ENCODE measurements around the gene PLEKHM3.
"Not testable (repeated sequence)": the region's sequence is repeated elsewhere in the genome, so short reads cannot be mapped to it uniquely, and the experiment has no call there.

PLEKHM3 gene

DNA sequence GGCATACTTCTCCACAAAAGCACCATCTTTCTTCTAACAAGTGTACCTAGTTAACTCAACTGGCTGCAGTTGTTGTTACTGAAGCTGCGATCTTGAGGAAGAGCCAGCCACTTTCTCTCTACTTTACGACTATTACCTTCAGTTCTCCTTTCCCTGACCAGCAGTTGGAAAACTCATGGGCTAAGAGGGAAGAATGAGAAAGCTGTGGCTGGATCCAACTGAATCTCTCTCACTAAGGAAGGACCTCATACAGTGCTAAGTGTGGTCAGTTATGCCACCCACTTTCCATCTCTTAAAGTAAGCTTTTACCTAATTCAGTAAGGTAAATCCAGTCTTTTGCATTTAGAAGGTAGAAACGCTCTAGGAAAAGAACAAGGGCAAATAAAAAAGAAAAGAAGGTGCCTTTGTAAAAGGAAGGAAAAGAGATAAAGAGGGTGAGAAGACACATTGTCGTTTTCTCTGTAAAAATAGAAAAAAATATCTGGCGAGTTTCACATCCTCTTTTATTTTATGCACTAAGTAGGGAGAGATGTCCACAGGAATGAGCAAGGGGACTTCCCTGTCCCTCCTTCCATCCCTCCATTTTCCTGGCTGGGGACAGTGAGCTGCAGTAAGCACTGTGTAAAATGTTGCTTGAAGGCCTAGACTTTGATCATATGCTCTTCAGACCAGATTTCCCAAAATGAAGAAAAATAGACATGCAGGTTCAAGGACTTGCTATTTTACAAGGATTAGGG lies 73.4 kb downstream of the PLEKHM3 start:
- Histone ChIP-seq H3K4me1 (ENCODE audit: insufficient read depth, low read length, poor library complexity, severe bottlenecking) (peaks cover 28% of the 10 kb centered on the region), H3K9me2 (replicated peaks; ENCODE audit: low read depth, low read length) (no peaks in the 10 kb centered on the region), H3K9me3 (ENCODE audit: insufficient read depth, low read depth, low read length) (no peaks in the 10 kb centered on the region), H3F3A (ENCODE audit: low read depth) (no peaks in the 10 kb centered on the region), H3K27me3 (ENCODE audit: insufficient read depth, low read length, poor library complexity, severe bottlenecking) (no peaks in the 10 kb centered on the region), H2AFZ (ENCODE audit: low read length) (no peak overlapping the region), H3K4me3 (ENCODE audit: low read length, poor library complexity, severe bottlenecking) (no peak overlapping the region), H3K79me2 (ENCODE audit: insufficient read depth, low read length) (no peaks in the 10 kb centered on the region), H3K36me3 (ENCODE audit: insufficient read depth, low read length) (no peaks in the 10 kb centered on the region), H3K9ac (ENCODE audit: low read depth, low read length, poor library complexity, severe bottlenecking) (no peak overlapping the region), H3K4me2 (ENCODE audit: low read depth, low read length, poor library complexity, severe bottlenecking) (no peak overlapping the region), H4K20me1 (ENCODE audit: insufficient read depth, low read length, poor library complexity, severe bottlenecking) (no peaks in the 10 kb centered on the region)
- TF ChIP-seq, protein P1, sequence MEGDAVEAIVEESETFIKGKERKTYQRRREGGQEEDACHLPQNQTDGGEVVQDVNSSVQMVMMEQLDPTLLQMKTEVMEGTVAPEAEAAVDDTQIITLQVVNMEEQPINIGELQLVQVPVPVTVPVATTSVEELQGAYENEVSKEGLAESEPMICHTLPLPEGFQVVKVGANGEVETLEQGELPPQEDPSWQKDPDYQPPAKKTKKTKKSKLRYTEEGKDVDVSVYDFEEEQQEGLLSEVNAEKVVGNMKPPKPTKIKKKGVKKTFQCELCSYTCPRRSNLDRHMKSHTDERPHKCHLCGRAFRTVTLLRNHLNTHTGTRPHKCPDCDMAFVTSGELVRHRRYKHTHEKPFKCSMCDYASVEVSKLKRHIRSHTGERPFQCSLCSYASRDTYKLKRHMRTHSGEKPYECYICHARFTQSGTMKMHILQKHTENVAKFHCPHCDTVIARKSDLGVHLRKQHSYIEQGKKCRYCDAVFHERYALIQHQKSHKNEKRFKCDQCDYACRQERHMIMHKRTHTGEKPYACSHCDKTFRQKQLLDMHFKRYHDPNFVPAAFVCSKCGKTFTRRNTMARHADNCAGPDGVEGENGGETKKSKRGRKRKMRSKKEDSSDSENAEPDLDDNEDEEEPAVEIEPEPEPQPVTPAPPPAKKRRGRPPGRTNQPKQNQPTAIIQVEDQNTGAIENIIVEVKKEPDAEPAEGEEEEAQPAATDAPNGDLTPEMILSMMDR (conservative IDR thresholded peaks at IDR 0.05; ENCODE audit: low read length), result no peak
- no peak for TF ChIP-seq EZH2phosphoT487 (IDR thresholded peaks at IDR 0.05; ENCODE audit: borderline replicate concordance)

DNA sequence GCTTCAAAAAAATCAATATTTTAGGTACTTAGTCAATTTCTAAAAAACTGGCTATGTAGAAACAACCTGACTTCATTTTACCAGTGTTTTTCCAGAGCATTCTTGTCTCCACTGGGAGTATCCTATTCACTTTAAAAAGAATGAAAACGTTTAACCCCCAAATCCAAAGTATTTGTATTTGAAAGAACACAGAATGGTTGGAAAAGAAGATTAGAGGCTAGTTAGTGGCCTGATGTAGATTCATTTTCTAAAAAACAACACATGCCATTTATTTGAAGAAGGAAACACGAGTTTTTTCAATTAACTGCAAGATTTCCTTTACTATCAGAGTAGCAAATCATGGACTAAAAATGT lies 74.6 kb downstream of the PLEKHM3 start:
- Histone ChIP-seq H3K36me3 (ENCODE audit: insufficient read depth, low read length) (no peaks in the 10 kb centered on the region), H3K9ac (ENCODE audit: low read depth, low read length, poor library complexity, severe bottlenecking) (no peak overlapping the region), H4K20me1 (ENCODE audit: insufficient read depth, low read length, poor library complexity, severe bottlenecking) (no peaks in the 10 kb centered on the region), H3K79me2 (ENCODE audit: insufficient read depth, low read length) (no peaks in the 10 kb centered on the region), H3K4me2 (ENCODE audit: low read depth, low read length, poor library complexity, severe bottlenecking) (no peak overlapping the region), H3K4me3 (ENCODE audit: low read length, poor library complexity, severe bottlenecking) (no peak overlapping the region), H3K27me3 (ENCODE audit: insufficient read depth, low read length, poor library complexity, severe bottlenecking) (no peaks in the 10 kb centered on the region), H2AFZ (ENCODE audit: low read length) (no peak overlapping the region), H3K9me2 (replicated peaks; ENCODE audit: low read depth, low read length) (no peaks in the 10 kb centered on the region), H3K9me3 (ENCODE audit: insufficient read depth, low read depth, low read length) (no peaks in the 10 kb centered on the region), H3F3A (ENCODE audit: low read depth) (no peaks in the 10 kb centered on the region), H3K4me1 (ENCODE audit: insufficient read depth, low read length, poor library complexity, severe bottlenecking) (peaks cover 28% of the 10 kb centered on the region)
- TF ChIP-seq, protein P1 (conservative IDR thresholded peaks at IDR 0.05; ENCODE audit: low read length), result no peak
- no peak for TF ChIP-seq EZH2phosphoT487 (IDR thresholded peaks at IDR 0.05; ENCODE audit: borderline replicate concordance)

DNA sequence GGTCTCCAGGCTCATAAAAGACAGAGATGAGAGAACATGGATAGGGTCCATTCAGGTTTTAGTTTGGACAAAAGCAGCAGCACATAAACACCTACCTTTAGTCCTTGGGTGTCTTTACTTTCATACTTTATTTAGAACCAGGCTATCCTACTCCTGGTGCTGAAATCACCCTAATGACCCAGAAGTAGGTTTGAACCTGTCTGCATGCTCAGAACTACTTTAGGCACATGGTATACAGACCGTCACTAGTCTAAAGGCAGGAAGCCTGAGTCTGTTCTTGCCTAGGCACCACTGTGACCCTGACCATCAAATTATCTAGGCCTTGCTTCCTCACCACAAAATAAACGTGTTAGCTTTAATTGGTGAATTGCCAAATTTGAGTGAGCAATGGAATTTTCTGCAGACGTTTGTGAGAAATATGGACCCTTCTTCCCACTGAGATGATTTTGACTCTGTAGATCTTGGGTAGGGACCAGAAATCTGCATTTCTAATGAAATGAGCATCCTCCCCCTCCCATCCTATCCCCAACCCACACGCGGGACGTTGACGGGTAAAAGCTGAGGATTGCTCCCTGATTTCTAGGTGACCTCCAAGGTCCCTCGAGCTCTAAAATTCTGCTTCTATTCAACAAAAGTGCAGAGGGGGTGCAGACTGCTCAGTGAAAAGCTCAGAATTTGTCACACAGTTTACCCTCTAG lies 75.1 kb downstream of the PLEKHM3 start:
- H3K4me1 ChIP-seq (ENCODE audit: insufficient read depth, low read length, poor library complexity, severe bottlenecking), result peaks cover 28% of the 10 kb centered on the region
- TF ChIP-seq, protein P1 (conservative IDR thresholded peaks at IDR 0.05; ENCODE audit: low read length), result no peak
- no peak for TF ChIP-seq EZH2phosphoT487 (IDR thresholded peaks at IDR 0.05; ENCODE audit: borderline replicate concordance)
- no peak overlapping the region for H2AFZ ChIP-seq (ENCODE audit: low read length)
- no peaks in the 10 kb centered on the region for H3K27me3 ChIP-seq (ENCODE audit: insufficient read depth, low read length, poor library complexity, severe bottlenecking)
- no peaks in the 10 kb centered on the region for H3K79me2 ChIP-seq (ENCODE audit: insufficient read depth, low read length)
- no peak overlapping the region for H3K4me2 ChIP-seq (ENCODE audit: low read depth, low read length, poor library complexity, severe bottlenecking)
- H3K9me2 ChIP-seq (replicated peaks; ENCODE audit: low read depth, low read length), result no peaks in the 10 kb centered on the region
- H3K36me3 ChIP-seq (ENCODE audit: insufficient read depth, low read length), result no peaks in the 10 kb centered on the region
- H3K9me3 ChIP-seq (ENCODE audit: insufficient read depth, low read depth, low read length), result no peaks in the 10 kb centered on the region
- no peak overlapping the region for H3K4me3 ChIP-seq (ENCODE audit: low read length, poor library complexity, severe bottlenecking)
- no peak overlapping the region for H3K9ac ChIP-seq (ENCODE audit: low read depth, low read length, poor library complexity, severe bottlenecking)
- H4K20me1 ChIP-seq (ENCODE audit: insufficient read depth, low read length, poor library complexity, severe bottlenecking), result no peaks in the 10 kb centered on the region
- H3F3A ChIP-seq (ENCODE audit: low read depth), result no peaks in the 10 kb centered on the region

DNA sequence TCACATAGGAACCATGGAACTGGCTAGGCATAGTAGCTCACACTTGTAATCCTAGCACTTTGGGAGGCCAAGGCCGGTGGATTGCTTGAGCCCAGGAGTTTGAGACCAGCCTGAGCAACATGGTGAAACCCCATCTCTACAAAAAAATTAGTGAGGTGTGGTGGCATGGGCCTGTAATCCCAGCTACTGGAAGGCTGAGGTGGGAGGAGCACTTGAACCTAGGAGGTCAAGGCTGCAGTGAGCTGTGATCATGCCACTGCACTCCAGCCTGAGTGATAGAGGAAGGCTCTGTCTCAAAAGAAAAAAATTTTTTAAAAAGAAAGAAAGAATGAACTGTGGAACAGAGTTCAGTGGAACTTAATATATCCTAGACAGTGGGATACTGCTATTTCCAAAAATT lies 76.1 kb downstream of the PLEKHM3 start:
- H4K20me1 ChIP-seq (ENCODE audit: insufficient read depth, low read length, poor library complexity, severe bottlenecking); H3K79me2 ChIP-seq (ENCODE audit: insufficient read depth, low read length); H3K36me3 ChIP-seq (ENCODE audit: insufficient read depth, low read length); H3F3A ChIP-seq (ENCODE audit: low read depth); H3K4me2 ChIP-seq (ENCODE audit: low read depth, low read length, poor library complexity, severe bottlenecking); H3K9ac ChIP-seq (ENCODE audit: low read depth, low read length, poor library complexity, severe bottlenecking); H3K9me2 ChIP-seq (replicated peaks; ENCODE audit: low read depth, low read length); H3K9me3 ChIP-seq (ENCODE audit: insufficient read depth, low read depth, low read length); H2AFZ ChIP-seq (ENCODE audit: low read length); H3K27me3 ChIP-seq (ENCODE audit: insufficient read depth, low read length, poor library complexity, severe bottlenecking); H3K4me3 ChIP-seq (ENCODE audit: low read length, poor library complexity, severe bottlenecking): not testable (repeated sequence)
- peaks cover 28% of the 10 kb centered on the region for H3K4me1 ChIP-seq (ENCODE audit: insufficient read depth, low read length, poor library complexity, severe bottlenecking)
